KMS-11 (cell line): ENCODE results near the gene TSHZ3.

Source experiments
- H2AFZ ChIP-seq: fragments of 200-600 bp; sonication (generic); 2 replicates; pipeline ENCODE4 v1.6.1; 2016; ENCODE audit warnings: antibody characterized with exemption, mixed run types, low read depth
- H3K27ac ChIP-seq: fragments of 200-600 bp; sonication (generic); 2 replicates; pipeline ENCODE4 v1.6.1; 2016; ENCODE audit warnings: mild to moderate bottlenecking, mixed run types
- H3K27me3 ChIP-seq: fragments of 200-600 bp; sonication (generic); 2 replicates; pipeline ENCODE4 v1.6.1; 2017; ENCODE audit warnings: mild to moderate bottlenecking, low read depth, mixed run types, moderate library complexity; ENCODE audit not compliant: insufficient read depth
- H3K36me3 ChIP-seq: fragments of 200-600 bp; sonication (generic); 2 replicates; pipeline ENCODE4 v1.6.1; 2017; ENCODE audit warnings: mild to moderate bottlenecking, mixed run types; ENCODE audit not compliant: insufficient read depth
- H3K4me1 ChIP-seq: fragments of 200-600 bp; sonication (generic); 2 replicates; pipeline ENCODE4 v1.6.1; 2016; ENCODE audit warnings: mild to moderate bottlenecking, low read depth, mixed run types; ENCODE audit not compliant: poor library complexity, severe bottlenecking
- H3K4me2 ChIP-seq: fragments of 200-600 bp; sonication (generic); 2 replicates; pipeline ENCODE4 v1.7.0; 2016; ENCODE audit warnings: mild to moderate bottlenecking, mixed run types
- H3K4me3 ChIP-seq: fragments of 200-600 bp; sonication (generic); IDR thresholded peaks from 2 replicates; pipeline ENCODE4 v1.6.1; 2017; ENCODE audit warnings: low read depth, low read length, mixed read lengths; ENCODE audit not compliant: insufficient read depth
- H3K79me2 ChIP-seq: fragments of 200-600 bp; sonication (generic); 2 replicates; pipeline ENCODE4 v1.6.1; 2016; ENCODE audit warnings: low read depth, mixed run types; ENCODE audit not compliant: insufficient read depth
- H3K9ac ChIP-seq: fragments of 200-600 bp; sonication (generic); 2 replicates; pipeline ENCODE4 v1.6.1; 2016; ENCODE audit warnings: mild to moderate bottlenecking, mixed run types
- H4K20me1 ChIP-seq: fragments of 200-600 bp; sonication (generic); 2 replicates; pipeline ENCODE4 v1.6.1; 2016; ENCODE audit warnings: mild to moderate bottlenecking, mixed run types; ENCODE audit not compliant: insufficient read depth
- TF ChIP-seq, protein P1 (sequence below): fragments of 200-600 bp; sonication (generic); conservative IDR thresholded peaks from 2 replicates; pipeline ENCODE4 v1.6.1; 2017; ENCODE audit warnings: low read depth, mild to moderate bottlenecking, antibody characterized with exemption, low read length, moderate library complexity, mixed read lengths

Gene TSHZ3

DNA sequence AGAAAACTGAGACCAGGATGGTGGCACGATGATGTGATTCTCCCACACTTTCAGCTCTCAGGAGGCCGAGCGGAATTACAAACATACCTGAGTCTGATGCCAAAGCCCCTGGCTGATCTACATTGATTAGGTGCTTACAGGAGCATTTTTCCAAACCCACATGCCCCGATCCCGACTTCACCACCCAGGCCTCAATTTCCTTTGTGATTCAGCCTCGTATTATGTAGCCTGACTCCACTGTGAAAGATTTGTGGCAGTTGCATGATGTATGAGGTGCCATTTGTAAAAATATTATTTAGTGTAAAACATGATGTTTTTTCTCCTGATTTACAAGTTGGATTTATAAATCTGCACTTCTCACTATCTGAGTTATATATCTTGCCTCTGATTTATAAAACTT, 118.0 kb downstream of the TSHZ3 start:
- Histone ChIP-seq H3K36me3 (no peaks in the 10 kb centered on the region), H2AFZ (no peak overlapping the region), H3K4me3 (no peak overlapping the region), H3K27ac (no peak overlapping the region), H3K79me2 (no peaks in the 10 kb centered on the region), H3K4me1 (no peaks in the 10 kb centered on the region), H3K9ac (no peak overlapping the region), H4K20me1 (no peaks in the 10 kb centered on the region), H3K27me3 (no peaks in the 10 kb centered on the region), H3K4me2 (no peak overlapping the region)
- TF ChIP-seq, protein P1, sequence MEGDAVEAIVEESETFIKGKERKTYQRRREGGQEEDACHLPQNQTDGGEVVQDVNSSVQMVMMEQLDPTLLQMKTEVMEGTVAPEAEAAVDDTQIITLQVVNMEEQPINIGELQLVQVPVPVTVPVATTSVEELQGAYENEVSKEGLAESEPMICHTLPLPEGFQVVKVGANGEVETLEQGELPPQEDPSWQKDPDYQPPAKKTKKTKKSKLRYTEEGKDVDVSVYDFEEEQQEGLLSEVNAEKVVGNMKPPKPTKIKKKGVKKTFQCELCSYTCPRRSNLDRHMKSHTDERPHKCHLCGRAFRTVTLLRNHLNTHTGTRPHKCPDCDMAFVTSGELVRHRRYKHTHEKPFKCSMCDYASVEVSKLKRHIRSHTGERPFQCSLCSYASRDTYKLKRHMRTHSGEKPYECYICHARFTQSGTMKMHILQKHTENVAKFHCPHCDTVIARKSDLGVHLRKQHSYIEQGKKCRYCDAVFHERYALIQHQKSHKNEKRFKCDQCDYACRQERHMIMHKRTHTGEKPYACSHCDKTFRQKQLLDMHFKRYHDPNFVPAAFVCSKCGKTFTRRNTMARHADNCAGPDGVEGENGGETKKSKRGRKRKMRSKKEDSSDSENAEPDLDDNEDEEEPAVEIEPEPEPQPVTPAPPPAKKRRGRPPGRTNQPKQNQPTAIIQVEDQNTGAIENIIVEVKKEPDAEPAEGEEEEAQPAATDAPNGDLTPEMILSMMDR: no peak

DNA sequence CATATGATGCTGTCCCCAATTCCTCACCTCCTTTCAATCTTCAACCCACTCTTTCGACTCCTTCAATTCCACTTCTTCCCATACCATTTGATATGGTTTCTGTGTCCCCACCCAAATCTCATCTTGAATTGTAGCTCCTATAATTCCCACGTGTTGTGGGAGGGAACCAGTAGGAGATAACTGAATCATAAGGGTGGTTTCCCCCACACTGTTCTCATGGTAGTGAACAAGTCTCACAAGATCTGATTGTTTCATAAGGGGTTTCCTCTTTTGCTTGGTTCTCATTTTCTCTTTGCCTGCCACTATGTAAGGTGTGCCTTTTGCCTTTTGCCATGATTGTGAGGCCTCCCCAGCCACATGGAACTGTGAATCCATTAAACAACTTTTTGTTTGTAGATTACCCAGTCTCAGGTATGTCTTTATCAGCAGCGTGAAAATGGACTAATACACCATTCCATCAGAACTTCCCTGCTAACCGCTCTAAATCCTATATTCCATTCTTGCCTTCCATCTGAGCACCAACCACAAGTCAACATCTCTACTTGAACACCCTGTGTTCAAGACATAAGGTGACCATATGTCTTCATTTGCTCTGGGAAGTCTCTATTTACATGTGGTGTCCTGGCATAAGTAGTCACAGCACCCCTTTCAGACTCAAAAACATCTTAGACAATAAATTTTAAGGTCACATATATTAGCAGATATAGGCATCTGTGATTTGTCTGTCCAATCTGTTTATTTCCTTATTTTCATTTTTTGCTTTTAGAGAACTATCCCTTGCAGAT, 122.9 kb downstream of the TSHZ3 start:
- TF ChIP-seq, protein P1: no peak
- H3K9ac ChIP-seq: no peak overlapping the region
- H3K4me2 ChIP-seq: no peak overlapping the region
- H3K4me1 ChIP-seq: no peaks in the 10 kb centered on the region
- no peak overlapping the region for H3K27ac ChIP-seq
- H3K36me3 ChIP-seq: no peaks in the 10 kb centered on the region
- no peaks in the 10 kb centered on the region for H3K27me3 ChIP-seq
- no peak overlapping the region for H2AFZ ChIP-seq
- no peaks in the 10 kb centered on the region for H3K79me2 ChIP-seq
- no peaks in the 10 kb centered on the region for H4K20me1 ChIP-seq
- H3K4me3 ChIP-seq: no peak overlapping the region
